ENCODE measurements around the gene POFUT1. TPM values are rescaled to one million over a fixed set of nuclear protein-coding genes. Genes with fewer than 3 reads are reported as not detected.

The POFUT1 gene
- total RNA-seq, 8 experiments from 2014 or later: 7.3 to 46.2 (median 23.1) TPM

DNA sequence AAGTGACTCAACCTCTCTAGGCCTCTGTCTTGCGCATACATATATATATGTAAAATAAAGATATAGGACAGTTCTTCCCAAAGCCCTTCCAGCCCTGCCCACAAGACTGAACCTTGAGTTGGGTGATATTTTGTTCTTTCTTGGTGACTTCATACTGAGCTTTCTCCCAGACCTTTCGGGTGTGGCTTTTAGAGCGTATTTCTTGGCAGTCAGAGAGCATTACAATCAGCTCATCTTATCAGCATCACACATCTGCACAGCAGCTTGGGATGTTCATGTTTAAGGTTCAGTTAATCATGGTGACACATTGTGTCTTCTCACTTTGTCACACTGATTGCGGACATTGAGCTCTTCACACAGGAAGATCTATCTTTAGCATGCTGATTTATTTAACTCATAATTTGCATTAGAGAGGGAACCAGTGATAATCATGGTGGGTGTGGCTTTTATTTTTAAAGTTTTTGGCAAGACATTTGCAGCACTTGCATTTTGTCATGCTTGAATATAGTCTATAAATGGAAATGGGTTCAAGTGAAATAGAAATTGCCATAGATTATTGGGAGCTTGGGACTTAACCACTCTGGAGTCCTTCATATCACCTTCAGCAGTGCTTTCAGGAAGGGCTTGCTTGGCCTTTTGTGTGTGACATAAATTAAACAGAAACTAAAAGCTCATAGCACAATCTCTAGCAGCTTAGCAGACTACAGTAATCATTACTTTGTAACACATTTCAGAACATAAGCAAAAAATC is 78.1 kb downstream of the POFUT1 start:
- Histone ChIP-seq H3K4me1 (replicated peaks in 1 of 2) (peaks cover 6 to 7% of the 10 kb centered on the region in 2 donors), H3K27ac (no peak overlapping the region), H3K4me3 (no peak overlapping the region)
- 0 to 100% (median 88%) methylated on average over 1 to 4 of the region's 4 CpGs; no CpG with 5 or more reads in 1 of the 10 experiments for WGBS, 10 experiments
- peak in 5 of 8 experiments; percentile 20 to 94 (median 83) for ATAC-seq (replicated peaks in 6 of 8)
- in situ Hi-C loops (cut with MboI; ENCODE audit: low pct_unique_long_range_greater_than_20kb in 2 of 9, low sequenced_read_pairs in 9 of 9, unreplicated experiment in 9 of 9): no loop called here

- Histone ChIP-seq H3K4me1 (replicated peaks in 1 of 2) (peaks cover 6 to 7% of the 10 kb centered on the region in 2 donors), H3K4me3 (no peak overlapping the region), H3K27ac (no peak overlapping the region)
- ATAC-seq (replicated peaks in 6 of 8): no peak
- in situ Hi-C loops (cut with MboI; ENCODE audit: low pct_unique_long_range_greater_than_20kb in 2 of 9, low sequenced_read_pairs in 9 of 9, unreplicated experiment in 9 of 9): no loop called here
- WGBS, 10 experiments: 91 to 100% (median 97%) methylated on average over 1 to 6 of the region's 6 CpGs
Measured at GRCh38 chr20:32287231-32287638, 79.6 kb downstream of the POFUT1 start.

Other genes with a start within 250 kb of the POFUT1 start
- 10 to 100 TPM in 4 of 8 experiments, 1 to 10 TPM in 2, under 1 TPM in 2; 0.13 to 35.6 (median 9.1) TPM for gene XKR7, start 239.7 kb upstream of the POFUT1 start, total RNA-seq
- 1 to 10 TPM in 2 of 8 experiments, under 1 TPM in 4, not detected in 2; 0.15 to 1.4 (median 0.84) TPM for gene CCM2L, start 197.4 kb upstream of the POFUT1 start, total RNA-seq
- gene HCK, start 155.6 kb upstream of the POFUT1 start, total RNA-seq: 10 to 100 TPM in 3 of 8 experiments, under 1 TPM in 5; 0.11 to 73.4 (median 0.56) TPM
- gene TM9SF4, start 98.2 kb upstream of the POFUT1 start, total RNA-seq: 10 to 100 TPM; 23.9 to 68.4 (median 38.6) TPM
- 1 to 10 TPM; 2.7 to 9.6 (median 7.1) TPM for gene PLAGL2, start 137 bp upstream of the POFUT1 start, total RNA-seq
- gene KIF3B, start 69.8 kb downstream of the POFUT1 start, total RNA-seq: 10 to 100 TPM; 24.8 to 64.7 (median 28.9) TPM
- gene ASXL1, start 150.5 kb downstream of the POFUT1 start, total RNA-seq: 10 to 100 TPM; 22.1 to 81.0 (median 33.3) TPM

All from motor neuron (in vitro differentiated cells).